GM12874 (cell line): ENCODE data around the gene SEC14L2.

Experiments used
- TF ChIP-seq, protein P1 (sequence below): IDR thresholded peaks from 2 replicates; pipeline ENCODE4 v1.5.1; 2011; ENCODE audit warnings: low read depth, mild to moderate bottlenecking, control low read depth, low read length, moderate library complexity; ENCODE audit not compliant: insufficient read depth

The SEC14L2 gene

DNA sequence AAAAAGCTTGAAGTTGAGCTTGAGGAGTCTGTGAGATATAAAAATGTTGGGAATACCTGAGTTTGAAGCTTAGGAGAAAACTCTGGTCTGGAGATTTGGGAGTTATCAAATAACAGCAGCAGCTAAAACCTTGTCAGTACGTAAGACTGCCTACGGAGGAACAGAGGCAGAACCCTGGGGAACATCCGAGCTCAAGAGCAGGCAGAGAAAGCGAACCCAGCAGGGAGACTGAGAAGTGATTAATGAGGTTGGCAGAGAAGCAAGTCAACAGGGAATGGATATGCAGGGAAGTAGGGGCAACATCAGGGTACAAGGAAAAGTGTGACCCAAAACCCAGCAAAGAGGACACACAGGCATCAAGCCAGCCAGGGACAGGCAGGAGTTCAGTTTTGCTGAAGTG lies 16.2 kb downstream of the SEC14L2 start:
- TF ChIP-seq, protein P1, sequence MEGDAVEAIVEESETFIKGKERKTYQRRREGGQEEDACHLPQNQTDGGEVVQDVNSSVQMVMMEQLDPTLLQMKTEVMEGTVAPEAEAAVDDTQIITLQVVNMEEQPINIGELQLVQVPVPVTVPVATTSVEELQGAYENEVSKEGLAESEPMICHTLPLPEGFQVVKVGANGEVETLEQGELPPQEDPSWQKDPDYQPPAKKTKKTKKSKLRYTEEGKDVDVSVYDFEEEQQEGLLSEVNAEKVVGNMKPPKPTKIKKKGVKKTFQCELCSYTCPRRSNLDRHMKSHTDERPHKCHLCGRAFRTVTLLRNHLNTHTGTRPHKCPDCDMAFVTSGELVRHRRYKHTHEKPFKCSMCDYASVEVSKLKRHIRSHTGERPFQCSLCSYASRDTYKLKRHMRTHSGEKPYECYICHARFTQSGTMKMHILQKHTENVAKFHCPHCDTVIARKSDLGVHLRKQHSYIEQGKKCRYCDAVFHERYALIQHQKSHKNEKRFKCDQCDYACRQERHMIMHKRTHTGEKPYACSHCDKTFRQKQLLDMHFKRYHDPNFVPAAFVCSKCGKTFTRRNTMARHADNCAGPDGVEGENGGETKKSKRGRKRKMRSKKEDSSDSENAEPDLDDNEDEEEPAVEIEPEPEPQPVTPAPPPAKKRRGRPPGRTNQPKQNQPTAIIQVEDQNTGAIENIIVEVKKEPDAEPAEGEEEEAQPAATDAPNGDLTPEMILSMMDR = no peak

DNA sequence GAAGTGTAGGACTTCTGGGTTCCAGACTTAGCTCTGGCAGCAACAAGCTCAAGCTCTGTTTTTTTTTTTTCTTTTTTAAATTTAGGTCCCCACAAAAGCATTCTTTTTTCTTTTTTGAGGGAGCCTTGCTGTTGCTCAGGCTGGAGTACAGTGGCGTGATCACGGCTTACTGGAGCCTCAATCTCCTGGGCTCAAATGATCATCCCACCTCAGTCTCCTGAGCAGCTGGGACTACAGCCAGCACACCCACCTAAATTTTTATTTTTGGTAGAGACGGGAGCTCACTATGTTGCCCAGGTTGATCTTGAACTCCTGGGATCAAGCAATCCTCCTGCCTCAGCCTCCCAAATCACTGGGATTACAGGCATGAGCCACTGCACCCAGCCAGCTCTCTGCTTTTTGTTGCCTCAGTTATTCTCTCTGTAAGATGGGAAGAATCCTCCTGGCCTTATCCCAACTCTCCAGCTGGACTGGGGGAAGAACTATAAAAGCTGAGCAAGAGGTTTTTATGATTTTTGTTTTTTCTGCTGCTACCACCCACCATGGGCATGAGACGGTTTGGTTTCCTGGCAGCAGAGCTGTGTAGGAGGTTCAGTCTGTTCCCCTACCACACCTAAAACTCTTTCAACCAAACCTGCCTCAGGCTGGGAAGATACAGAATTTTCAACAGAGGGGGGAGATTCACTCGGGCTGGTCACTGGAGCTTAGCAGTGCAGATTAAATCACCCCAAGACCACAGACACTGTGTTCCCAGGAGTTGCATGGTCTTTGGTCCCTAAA lies 17.1 kb downstream of the SEC14L2 start:
- TF ChIP-seq, protein P1 = no peak

DNA sequence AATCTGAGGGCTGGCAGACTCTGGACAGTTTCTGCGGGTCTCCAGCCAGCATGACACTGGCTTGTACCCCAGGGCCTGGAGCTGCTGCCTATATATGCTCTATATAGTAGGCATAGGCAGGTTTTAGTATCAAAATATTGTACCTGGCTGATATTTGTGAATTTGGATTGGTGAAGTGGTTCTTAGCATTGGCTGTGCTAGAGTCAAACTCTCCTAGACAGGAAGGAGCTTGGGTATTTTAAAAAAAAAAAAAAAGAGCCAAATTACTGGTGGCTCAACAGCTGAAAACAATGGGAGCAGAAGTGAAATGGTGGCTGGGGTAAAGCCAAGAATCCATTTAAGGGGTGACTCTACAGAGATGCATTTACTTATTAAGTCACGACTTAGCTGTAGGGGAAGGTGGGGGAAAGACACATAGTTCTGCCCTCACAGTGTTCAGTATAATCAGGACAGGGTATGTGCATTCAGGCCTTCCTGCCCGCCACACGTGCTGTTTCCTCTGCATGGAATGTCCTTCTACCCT lies 17.8 kb downstream of the SEC14L2 start:
- TF ChIP-seq, protein P1 = no peak

DNA sequence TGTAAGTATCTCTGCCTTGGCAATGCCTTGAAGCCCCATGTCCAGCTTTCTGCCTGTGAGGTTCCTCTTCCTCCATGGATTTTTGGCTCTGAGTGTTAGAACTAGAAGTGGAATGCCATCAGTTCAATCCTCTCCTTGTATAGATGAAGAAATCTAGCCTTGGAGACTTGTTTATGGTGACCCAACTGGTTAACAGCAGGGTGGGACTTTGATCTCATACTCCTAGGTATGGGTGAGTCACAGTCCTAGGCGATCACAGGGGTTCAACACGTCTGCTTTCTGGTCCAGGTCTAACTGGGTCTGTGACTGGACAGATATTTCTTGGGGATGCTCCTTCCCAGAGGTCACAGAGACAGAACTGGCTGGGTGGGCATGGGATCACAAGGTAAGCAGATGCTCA lies 19.6 kb downstream of the SEC14L2 start:
- TF ChIP-seq, protein P1 = no peak

DNA sequence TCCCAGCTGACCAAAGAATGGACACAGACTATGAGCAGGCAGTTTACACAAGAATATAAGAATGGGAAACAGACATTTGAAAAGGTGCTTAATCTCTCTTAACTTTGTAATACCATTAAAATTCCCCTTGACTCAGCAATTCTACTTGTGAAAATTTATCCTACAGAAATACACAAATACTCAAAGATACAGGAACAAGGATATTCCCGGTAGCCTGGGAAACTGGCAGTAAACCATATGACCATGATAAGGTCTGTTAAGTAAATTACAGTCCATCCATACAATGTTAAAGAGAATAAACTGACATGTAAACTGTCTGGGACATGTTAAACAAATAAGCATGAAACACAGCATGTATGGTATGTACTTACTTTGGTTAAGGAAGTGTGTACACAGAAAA lies 20.0 kb downstream of the SEC14L2 start:
- TF ChIP-seq, protein P1 = no peak

DNA sequence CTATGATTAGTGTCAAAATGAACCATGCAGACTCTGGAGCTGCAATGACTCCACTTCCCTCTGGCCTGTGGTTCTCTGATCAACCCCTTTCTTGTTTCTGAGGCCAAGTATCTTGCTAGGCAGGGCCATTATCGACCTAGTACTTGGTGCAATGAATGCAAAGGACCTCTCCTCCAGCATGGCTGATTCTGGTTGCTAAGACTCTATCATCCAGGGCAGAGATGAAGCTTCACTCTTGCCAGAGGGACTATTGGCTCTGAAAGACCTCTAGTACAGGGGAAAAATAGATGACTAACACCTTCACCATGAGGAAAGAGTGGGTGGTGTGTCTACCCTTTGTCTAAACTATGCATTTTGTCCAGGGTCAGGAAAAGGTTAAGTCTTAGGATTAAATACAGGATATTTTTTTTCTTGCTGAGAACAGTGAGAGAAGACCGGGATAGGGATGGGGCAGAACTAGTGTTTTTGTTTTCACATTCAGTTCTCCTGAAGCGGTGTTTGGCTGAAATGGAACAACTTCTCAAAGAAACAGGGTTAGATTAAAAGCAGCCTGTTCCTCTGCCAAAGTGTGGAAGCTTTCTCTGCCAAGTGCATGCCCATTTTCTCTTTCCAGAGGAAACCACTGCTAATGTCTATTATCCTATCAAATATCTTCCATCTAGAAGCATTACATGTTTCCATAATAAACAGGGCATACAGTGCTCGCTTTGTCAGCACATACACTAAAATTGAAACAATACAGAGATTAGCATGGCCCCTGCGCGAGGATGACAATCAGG lies 23.7 kb downstream of the SEC14L2 start:
- TF ChIP-seq, protein P1 = no peak

DNA sequence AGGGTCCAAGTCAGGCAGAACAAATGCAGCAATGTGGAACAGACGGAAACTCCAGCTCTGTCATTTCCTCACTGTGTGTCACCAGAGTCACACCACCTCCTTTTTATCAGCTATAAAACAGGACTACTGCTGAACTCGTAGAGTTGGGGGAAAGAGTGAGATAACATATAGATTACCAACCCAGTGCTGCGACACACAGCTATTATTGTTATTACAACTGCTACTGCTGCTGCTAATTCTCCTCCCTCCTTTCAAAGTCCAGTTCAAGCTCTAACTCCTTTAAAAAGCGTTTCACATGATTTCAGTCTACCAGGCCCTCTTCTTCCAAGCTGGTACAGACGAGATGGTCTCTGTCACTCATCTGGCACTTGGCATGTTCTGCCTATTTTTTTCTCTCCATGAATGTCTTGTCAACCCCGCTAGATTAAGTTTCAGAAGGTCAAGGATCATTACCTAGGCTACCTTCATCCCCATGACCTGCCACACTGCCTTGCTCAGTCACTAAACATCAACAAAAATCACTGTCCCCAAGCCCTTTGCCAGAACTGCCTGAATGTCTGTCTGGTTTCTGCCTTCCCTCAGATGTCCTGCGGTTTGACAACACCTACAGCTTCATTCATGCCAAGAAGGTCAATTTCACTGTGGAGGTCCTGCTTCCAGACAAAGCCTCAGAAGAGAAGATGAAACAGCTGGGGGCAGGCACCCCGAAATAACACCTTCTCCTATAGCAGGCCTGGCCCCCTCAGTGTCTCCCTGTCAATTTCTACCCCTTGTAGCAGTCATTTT lies 25.1 kb downstream of the SEC14L2 start:
- TF ChIP-seq, protein P1 = no peak
